Kasumi-1 (cell line): Measurements from ENCODE around the gene ACOX2.

Source experiments
- DNase-seq, 2 experiments: peaks; one replicate each; lab custom pipeline; 2025; lab: John Stamatoyannopoulos, UW

ACOX2 gene

GRCh38 chr3:58508437-58508836, 28.6 kb downstream of the ACOX2 start:
- DNase-seq = no peak

DNA sequence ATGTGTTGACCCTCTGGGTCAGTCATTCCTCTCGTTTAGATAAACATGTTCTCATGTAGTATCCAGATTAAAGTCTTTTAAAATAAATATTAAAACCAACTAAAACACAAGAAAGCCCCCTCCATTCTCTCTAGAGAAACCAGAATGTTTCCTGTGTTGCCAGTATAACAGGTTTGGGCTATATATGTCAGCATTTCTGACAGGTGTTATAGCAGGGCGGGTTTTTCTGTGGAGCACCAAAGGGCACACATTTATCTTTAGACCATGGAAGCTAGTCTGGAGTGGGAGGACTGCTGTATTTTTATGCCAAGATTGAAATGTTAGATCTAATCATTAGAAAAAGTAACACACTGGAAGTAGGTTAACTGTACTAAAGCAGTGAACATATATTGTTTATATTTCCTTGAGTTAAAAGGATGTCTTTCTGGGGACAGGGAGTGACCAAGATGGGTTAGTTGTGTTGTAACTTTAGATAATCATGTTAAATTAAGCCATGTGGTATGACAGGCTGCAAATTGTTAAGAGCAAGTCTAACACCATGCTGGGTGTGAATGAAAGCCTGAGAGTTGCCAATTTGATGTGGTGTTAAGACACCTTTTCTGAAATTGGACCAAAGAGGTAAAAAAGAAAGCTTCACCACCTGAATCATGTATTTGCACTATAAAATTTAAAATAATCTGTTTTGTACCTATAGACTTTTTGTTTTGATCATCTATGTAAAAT, 29.5 kb downstream of the ACOX2 start:
- no peak for DNase-seq

- peak; percentile 17 to 28 for DNase-seq
These were observed 34.1 kb downstream of the ACOX2 start for GRCh38 chr3:58502872-58503271.

DNA sequence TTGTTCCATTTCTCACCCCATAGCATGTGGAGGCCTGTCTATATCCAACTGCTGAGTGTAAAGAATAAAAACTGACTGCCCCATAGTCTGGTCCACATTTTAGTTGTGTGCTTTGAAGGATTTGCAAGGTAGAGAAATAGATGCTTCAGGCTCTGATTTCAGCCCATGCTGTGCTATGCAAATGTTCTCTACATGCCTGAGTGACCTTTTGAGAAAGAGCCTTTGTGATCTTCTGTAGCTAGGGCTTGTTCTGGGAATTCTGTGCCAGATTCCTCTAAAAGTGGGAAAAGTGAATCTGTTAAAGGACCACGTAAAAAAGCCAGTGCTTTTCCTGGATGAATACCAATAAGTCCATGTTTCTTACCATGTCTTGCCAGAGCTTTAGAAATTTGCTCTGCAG, 39.9 kb downstream of the ACOX2 start:
- no peak for DNase-seq

- DNase-seq = no peak
These were observed 40.7 kb downstream of the ACOX2 start for GRCh38 chr3:58496206-58496857.

DNA sequence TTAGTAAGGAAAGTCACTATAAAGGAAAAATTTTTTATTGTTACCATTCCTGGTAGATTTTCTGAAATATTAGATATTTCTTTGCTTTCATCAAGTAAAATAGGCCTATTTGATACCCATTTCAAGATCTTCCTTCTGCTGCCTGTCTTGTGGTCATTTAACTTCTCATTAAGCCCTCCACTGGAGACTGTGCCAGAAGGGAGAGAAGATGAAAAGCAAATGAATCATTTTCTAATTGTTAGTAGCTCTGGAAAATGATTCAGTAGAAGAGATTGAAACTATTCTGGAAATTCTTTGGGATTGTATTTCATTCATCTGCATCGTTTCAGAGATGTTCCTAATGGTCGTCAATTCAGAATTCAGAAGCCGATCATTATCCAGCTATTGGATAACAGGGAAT, 41.9 kb downstream of the ACOX2 start:
- no peak for DNase-seq

DNA sequence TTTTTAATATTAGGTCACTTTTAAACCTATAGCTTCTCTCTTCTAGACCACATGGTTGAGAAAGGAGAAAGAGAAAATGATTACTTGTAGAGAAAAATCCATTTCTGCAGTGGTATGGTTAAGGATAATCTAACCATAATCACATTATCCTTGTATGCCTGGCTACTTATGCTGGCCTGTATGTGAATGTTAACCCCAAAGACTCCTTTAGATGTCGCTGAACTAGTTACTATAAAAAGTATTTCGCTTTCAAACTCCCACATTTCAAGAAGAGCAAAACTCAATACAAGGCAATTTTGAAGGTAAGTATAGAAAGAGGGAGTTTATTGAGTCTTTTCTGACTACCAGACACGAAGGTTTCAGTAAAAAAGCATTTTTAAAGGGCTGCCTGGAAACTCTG, 42.9 kb downstream of the ACOX2 start:
- no peak for DNase-seq

GRCh38 chr3:58492494-58492905, 44.5 kb downstream of the ACOX2 start:
- no peak for DNase-seq

GRCh38 chr3:58491506-58492402, 45.2 kb downstream of the ACOX2 start, which contains the start of gene KCTD6:
Gene KCTD6 (plus strand): TSS chr3:58492096. CDS start chr3:58498756, 6,660 bp downstream.
- DNase-seq = peak; percentile 66 to 79

DNA sequence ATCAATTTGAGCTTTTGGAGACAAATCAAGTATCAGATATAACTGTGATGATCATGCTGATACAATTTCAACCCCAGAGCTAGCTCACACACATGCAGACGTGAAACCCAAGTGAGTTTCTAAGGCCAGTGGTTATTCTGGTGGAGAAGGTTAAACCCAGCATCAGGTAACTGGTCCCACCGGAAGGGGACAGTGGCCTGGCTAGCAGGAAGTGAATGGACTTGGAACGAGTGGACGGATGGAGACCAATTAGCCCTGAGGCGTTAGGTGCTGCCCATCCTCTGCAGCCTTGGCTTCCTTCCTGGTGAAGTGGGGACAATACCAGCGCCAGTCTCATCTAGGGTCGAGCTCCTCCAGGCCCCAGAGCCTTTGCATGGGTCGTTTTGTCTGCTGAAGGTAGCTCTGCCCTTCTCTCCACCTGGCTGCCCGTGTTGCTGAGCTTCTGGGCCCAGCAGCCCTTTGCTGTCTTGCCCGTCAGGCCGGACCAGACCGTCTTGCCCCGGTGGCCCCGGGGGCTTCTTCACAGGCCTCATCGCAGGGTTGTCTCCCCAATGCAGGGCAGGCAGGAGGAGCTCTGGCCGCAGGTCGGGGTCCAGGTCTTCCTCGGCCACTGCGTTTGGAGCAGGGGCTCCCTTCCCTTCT, 46.0 kb downstream of the ACOX2 start:
- no peak for DNase-seq

DNA sequence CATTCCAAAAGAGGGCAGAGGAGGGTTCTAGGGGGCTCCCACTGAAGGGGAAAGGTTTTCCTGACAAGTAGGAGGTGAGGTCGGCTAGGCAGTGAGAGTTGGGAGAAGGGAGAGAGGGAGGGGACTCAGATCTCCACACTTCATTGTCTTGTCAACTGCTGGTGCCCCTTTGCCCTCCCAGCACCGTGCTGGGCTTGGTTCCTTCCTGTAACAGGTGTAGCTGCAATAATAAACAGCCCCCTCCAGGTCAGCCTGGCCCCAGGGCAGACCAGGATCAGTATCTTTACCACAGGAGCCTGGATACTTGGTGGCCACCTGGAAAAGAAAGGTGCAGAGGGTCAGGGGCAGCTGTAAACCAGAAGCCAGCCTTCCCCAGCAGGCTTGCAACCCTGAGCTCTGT, 48.0 kb downstream of the ACOX2 start:
- no peak for DNase-seq

DNA sequence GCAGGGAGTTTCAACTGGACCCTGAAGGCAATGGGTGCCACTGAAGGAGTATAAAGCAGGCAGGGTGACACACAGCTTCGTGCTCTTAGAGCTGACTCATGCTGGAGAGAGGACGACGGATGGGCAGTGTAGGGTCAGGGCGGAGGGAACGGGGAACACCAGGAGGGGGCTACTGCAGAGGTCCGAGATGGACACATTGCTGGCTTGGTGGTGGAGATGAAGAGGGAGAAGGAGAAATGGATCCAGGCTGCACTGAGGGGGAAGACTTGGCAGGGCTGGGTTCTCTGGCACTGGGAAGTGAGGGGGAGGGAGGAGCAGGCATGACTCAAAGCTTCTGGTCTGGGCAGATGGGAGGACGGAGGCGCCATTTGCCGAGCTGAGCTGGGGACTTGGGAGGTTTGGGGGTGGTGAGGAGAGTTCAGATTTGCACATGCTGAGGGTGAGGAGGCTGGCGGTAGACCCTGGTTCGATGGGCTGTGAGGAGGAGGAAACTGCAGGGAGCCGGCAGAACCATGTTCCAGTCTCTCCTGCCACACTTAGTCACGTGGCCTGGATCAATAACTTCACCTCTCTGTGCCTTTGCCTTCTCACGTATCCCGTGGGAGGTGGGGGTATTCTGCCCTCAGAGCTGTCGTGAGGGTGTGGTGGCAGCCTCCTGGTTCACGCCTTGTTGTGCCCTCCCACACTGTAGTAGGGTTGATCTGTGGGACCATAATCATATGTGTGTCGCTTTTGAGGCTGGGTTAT, 49.7 kb downstream of the ACOX2 start:
- DNase-seq = no peak

DNA sequence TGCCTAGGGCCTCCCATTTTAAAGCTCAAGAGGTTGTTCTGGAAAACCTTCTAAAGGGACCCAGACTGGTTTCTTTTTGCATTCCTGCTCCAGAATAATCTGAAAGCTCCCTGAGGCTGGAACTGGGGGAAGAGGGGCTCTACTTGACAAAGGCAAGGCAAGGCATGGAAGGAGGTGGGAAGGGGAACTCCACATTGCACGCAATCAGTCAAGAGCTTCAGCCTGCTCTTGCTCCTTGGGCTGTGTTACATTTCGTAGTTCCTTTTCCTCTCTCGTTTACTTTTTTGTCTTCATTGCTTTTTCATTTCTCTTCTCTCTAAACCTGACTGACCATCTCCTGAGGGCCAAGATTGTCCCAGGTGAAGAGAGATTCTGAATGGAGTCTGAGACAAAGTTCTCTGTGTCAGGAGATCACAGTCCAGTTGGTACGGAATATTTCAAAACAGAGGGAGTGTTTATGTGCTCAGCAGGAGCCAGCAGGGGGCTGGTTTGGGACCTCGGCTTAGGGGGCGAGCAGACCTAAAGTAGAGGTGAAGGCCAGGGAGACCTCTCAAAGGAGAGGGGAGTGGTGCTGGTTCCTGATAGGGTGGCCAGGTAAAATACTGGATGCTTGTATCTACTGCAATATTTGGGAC, 51.1 kb downstream of the ACOX2 start:
- no peak for DNase-seq

GRCh38 chr3:58484722-58485069, 52.3 kb downstream of the ACOX2 start:
- DNase-seq = no peak

GRCh38 chr3:58484045-58484721, 52.8 kb downstream of the ACOX2 start:
- DNase-seq = peak; percentile 39 to 50

DNA sequence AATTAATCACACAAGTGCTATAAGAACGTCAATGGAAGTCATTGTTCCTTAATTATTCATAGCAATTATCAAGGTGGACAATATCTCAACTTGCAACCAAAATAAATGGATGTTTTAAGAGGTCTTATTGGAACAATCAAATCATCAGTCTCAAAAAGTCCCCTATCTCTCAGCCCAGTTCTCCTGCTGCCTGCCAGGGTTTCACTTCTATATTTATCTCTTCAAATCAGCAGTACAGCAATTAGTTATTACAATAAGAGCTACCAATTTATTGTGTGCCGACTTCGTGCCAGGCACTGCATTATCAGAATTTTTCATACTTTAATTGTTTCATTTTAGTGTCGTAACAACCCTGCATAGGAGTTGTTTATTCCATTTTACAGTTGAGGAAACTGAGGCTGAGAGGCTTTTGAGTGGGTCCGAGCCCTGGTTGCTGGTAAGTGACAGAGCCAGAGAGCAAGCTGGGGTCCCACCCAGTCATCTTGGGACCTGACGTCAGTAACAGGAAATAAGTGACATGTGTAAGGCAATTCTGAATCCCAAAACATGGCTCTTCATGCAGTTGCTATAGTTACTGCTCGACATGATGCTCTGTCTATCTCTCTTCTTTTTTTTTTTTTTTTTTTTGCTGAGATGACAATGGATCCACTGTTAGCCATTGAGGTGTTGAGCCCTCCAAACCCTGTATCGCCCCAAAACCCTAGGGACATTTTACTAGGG, 53.9 kb downstream of the ACOX2 start:
- no peak for DNase-seq

DNA sequence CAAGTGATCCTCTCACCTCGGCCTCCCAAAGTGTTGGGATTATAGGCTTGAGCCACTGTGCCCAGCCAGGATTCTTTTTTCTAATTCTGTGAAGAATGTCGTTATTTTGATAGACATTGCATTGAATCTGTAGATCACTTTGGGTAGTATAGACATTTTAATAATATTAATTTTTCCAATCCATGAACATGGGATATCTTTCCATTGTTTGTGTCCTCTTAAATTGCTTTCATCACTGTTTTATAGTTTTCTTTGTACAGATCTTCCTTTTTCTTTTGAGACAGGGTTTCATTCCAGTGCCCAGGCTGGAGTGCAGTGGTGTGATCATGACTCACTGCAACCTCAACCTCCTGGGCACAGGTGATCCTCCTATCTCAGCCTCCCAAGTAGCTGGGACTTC, 56.7 kb downstream of the ACOX2 start:
- no peak for DNase-seq

DNA sequence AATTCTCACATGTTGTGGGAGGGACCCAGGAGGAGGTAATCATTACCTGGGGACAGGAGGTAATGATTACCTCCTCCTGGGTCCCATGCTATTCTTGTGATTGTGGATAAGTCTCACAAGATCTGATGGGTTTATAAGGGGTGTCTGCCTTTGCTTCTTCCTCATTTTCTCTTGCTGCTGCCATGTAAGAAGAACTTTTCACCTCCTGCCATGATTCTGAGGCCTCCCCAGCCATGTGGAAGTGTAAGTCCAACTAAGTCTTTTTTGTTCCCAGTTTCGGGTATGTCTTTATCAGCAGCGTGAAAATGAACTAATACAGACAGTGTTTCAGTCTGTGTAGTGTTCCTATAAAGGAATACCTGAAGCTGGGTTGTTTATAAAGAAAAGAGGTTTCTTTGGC, 58.2 kb downstream of the ACOX2 start:
- DNase-seq = peak in 1 of 2 experiments; percentile 23

- DNase-seq = no peak
These were observed 61.9 kb downstream of the ACOX2 start for GRCh38 chr3:58474967-58475578.
